Activated CD4-positive, alpha-beta T cell treated with anti-CD3 and anti-CD28 coated beads, Interleukin-10, Interleukin-2, amounts not matched to agents 100 ng/mL and 50 ng/mL, durations not matched to agents 16 hours and 8 hours (primary cell): Measurements from ENCODE around the gene ERBB4.

Source experiments
- DNase-seq: peaks from one replicate; pipeline ENCODE4 v3.0.0-alpha.2; 2020

The ERBB4 gene

GRCh38 chr2:211976076-211976475, 562.5 kb downstream of the ERBB4 start:
- DNase-seq, result no peak

- DNase-seq, result no peak
Measured at GRCh38 chr2:211967234-211967633, 571.4 kb downstream of the ERBB4 start.

GRCh38 chr2:211963969-211964368, 574.6 kb downstream of the ERBB4 start:
- no peak for DNase-seq

GRCh38 chr2:211957799-211958198, 580.8 kb downstream of the ERBB4 start:
- DNase-seq, result no peak

GRCh38 chr2:211955648-211956047, 583.0 kb downstream of the ERBB4 start:
- no peak for DNase-seq

- DNase-seq, result no peak
Measured at GRCh38 chr2:211948932-211949331, 589.7 kb downstream of the ERBB4 start.

GRCh38 chr2:211946960-211947359, 591.6 kb downstream of the ERBB4 start:
- no peak for DNase-seq

GRCh38 chr2:211944572-211944971, 594.0 kb downstream of the ERBB4 start:
- DNase-seq, result no peak

GRCh38 chr2:211942153-211942552, 596.4 kb downstream of the ERBB4 start:
- no peak for DNase-seq

GRCh38 chr2:211941216-211941747, 597.3 kb downstream of the ERBB4 start:
- DNase-seq, result no peak

GRCh38 chr2:211939177-211939576, 599.4 kb downstream of the ERBB4 start:
- no peak for DNase-seq

- no peak for DNase-seq
Measured at GRCh38 chr2:211934811-211935210, 603.8 kb downstream of the ERBB4 start.

- no peak for DNase-seq
Measured at GRCh38 chr2:211931314-211931713, 607.3 kb downstream of the ERBB4 start.

GRCh38 chr2:211930331-211930730, 608.3 kb downstream of the ERBB4 start:
- DNase-seq, result no peak

- no peak for DNase-seq
Measured at GRCh38 chr2:211928201-211928600, 610.4 kb downstream of the ERBB4 start.

- no peak for DNase-seq
Measured at GRCh38 chr2:211923019-211923418, 615.6 kb downstream of the ERBB4 start.

GRCh38 chr2:211903961-211904360, 634.6 kb downstream of the ERBB4 start:
- DNase-seq, result no peak

GRCh38 chr2:211901226-211901846, 637.3 kb downstream of the ERBB4 start:
- DNase-seq, result no peak

- DNase-seq, result no peak
Measured at GRCh38 chr2:211900518-211900917, 638.1 kb downstream of the ERBB4 start.

- no peak for DNase-seq
Measured at GRCh38 chr2:211900000-211900399, 638.6 kb downstream of the ERBB4 start.

GRCh38 chr2:211898702-211899101, 639.9 kb downstream of the ERBB4 start:
- no peak for DNase-seq

GRCh38 chr2:211881449-211881848, 657.2 kb downstream of the ERBB4 start:
- DNase-seq, result no peak

- DNase-seq, result no peak
Measured at GRCh38 chr2:211879323-211879722, 659.3 kb downstream of the ERBB4 start.

GRCh38 chr2:211877061-211877460, 661.5 kb downstream of the ERBB4 start:
- no peak for DNase-seq

- no peak for DNase-seq
Measured at GRCh38 chr2:211875488-211875887, 663.1 kb downstream of the ERBB4 start.
